Activated CD8-positive, alpha-beta memory T cell treated with anti-CD3 and anti-CD28 coated beads for 4 hours (primary cell): ENCODE measurements around the gene LRRFIP2.
"Not testable (repeated sequence)": the region's sequence is repeated elsewhere in the genome, so short reads cannot be mapped to it uniquely, and the experiment has no call there.

Experiments used
- DNase-seq, 2 donors: peaks; one replicate each; pipeline ENCODE4 v3.0.0-alpha.2; 2020; ENCODE audit warnings: low read depth in 2 of 2

Gene LRRFIP2

DNA sequence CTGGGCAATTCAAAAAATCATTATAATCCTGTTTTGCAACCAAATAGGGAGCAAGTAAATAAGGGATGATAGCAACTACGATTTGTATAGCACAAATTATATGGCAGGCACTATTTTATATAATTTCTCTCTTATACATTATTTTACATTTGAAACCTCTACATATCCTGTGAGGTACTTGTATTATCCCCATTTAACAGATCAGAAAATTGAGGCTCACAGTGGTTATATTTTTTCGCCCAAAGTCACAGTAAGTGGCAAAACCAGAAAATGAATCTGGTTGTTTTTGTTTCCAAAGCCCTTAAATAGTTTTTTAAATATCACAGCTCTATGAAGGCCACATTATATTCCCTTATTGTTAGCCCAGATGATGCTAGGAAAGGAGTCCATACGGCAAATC lies 106.8 kb downstream of the LRRFIP2 start:
- no peak for DNase-seq

DNA sequence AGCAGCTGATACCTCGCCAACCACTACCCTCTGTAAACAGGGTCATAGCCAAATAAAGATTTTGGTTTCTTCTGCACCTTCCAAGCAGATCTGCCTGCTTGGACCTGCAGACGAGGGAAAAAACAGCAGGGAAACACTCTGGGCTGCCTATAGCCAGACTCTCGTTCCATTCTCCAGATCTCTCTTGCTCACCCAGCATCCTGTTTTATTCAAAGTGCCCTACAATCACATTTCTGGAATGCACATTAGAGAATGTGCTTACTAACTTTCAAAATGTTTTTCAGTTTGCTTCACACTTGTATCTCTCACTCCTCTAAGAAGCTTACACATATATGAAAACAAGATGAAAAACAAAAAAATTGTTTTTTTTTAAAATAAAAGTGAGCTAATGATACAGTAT lies 109.6 kb downstream of the LRRFIP2 start:
- DNase-seq: no peak

DNA sequence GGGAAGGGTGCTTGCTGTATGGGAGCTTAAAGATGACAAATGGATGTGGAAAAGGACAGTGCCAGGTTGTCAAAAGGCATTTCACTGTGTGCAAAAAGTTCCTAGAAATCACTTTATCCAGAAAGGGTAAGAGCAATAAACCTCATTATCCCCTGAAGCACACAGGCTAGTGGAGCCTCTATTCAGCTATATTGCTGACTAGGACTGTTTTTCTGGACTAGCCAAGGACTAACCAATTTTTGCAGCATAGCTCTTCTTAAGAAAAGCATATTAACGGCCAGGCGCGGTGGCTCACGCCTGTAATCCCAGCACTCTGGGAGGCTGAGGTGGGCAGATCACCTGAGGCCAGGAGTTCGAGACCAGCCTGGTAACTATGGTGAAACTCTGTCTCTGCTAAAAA lies 116.3 kb downstream of the LRRFIP2 start:
- no peak for DNase-seq

- no peak for DNase-seq
Measured at GRCh38 chr3:37056826-37057225, 117.6 kb downstream of the LRRFIP2 start.

DNA sequence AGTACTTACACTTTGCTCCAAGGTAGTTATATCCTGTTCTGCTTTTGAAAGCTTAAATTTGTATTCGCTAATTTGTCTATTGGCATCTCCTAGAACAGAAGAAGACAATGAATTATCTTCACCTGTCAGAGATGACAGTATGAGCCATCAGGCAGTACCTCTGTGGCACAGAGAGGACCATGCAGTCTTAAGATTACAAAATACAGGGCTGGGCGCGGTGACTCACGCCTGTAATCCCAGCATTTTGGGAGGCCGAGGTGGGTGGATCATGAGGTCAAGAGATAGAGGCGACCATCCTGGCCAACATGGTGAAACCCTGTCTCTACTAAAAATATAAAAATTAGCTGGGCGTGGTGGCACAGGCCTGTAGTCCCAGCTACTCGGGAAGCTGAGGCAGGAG lies 119.3 kb downstream of the LRRFIP2 start:
- DNase-seq: not testable (repeated sequence)

DNA sequence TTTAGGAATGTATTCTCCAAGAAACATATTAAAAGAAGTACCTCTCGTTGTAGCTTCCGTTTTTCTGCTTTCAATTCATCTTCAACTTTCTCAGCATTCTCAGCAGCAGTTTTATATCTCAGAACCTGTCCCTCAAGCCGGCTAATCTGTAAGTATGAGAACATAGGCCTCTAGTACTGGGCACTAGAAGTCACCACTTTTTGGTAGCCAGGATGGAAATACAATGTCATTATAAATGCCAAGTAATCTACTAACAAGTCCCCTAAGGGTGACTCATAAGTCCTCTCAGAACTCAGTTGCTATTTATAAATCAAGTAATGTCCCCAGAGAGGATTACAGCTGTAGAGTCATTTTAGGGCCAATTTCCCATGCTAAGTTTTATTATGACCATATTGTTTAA lies 120.0 kb downstream of the LRRFIP2 start:
- no peak for DNase-seq

GRCh38 chr3:37053753-37054152 lies 120.6 kb downstream of the LRRFIP2 start:
- no peak for DNase-seq

- DNase-seq: no peak
Measured at GRCh38 chr3:37053337-37053736, 121.0 kb downstream of the LRRFIP2 start.

- no peak for DNase-seq
Measured at GRCh38 chr3:37052860-37053259, 121.5 kb downstream of the LRRFIP2 start.

GRCh38 chr3:37050282-37050681 lies 124.1 kb downstream of the LRRFIP2 start:
- DNase-seq: no peak

DNA sequence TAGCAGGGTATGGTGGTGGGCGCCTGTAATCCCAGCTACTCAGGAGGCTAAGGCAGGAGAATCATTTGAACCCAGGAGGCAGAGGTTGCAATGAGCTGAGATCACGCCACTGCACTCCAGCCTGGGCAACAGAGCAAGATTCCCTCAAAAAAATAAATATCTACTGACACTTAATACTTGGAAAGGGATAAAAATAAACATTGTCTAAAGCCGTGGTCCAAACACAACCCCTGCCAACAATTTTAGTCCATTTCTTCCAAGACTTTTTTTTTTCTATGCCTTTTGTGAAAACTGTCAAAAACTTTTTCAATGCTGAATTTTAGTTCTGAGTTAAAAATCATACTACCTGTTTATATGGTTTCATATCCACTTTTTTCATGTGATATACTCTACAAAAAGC lies 131.7 kb downstream of the LRRFIP2 start:
- not testable (repeated sequence) for DNase-seq

GRCh38 chr3:37041546-37042195 lies 132.7 kb downstream of the LRRFIP2 start:
- no peak for DNase-seq

GRCh38 chr3:37040231-37040630 lies 134.2 kb downstream of the LRRFIP2 start:
- no peak for DNase-seq

- DNase-seq: no peak
Measured at GRCh38 chr3:37039161-37039846, 135.1 kb downstream of the LRRFIP2 start.

- DNase-seq: no peak
Measured at GRCh38 chr3:37037352-37037751, 137.0 kb downstream of the LRRFIP2 start.

- DNase-seq: no peak
Measured at GRCh38 chr3:37032961-37033360, 141.4 kb downstream of the LRRFIP2 start.

- no peak for DNase-seq
Measured at GRCh38 chr3:37031096-37031682, 143.2 kb downstream of the LRRFIP2 start.

DNA sequence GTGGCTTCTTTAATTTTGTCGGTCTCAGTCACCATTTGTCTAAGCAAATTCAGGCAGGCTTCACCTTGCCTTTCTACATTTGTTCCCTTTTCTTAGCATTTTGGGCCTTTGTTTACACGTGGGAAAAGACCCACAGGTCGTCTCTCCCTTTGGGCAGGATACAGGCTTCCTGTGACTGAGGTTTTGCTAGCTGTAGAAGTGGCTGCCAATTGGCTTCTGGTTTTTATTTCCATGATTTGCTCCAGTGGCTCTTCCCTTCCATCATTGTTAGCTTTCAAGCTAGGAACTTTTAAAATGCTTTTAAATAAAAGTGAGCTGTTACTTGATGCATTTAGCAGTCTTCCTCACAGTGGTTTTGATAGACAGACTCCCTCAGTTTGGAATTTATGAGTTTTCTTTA lies 143.8 kb downstream of the LRRFIP2 start:
- no peak for DNase-seq

GRCh38 chr3:37029516-37030163 lies 144.7 kb downstream of the LRRFIP2 start:
- DNase-seq: no peak

DNA sequence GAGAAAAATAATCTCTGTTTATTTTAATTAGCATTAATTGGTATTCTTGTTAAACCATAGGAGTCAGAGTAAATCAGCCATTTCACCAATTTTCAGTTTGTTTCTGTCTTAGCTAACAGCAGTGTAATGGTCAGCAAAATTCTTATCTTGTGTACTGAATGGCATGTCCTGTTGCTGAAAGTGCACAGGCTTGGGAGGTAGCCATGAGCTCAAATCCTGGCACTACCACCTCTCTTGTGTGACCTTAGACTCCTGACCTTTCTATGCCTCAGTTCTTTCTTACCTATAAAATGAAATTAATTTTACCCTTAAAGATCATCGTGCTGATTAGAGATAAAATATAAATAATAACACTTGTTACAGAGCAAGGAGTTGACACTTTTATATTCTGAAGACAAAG lies 145.3 kb downstream of the LRRFIP2 start:
- no peak for DNase-seq

DNA sequence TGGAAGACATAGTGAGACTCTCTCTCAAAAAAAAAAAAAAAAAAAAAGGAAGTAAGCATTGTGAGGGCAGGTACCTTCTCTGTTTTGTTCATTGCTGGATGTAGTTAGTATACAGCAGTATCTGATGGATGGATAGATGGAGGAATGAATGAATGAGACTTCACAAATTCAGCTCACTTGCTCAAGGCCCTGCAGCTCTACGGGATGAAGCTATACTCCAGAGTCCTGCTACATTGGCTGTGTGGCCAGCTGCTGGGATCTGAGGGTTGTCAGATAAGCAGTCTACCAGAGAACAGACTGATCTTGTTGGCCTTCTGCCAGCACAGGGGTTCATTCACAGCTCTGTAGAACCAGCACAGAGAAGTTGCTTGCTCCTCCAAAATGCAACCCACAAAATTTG lies 146.1 kb downstream of the LRRFIP2 start:
- DNase-seq: no peak

DNA sequence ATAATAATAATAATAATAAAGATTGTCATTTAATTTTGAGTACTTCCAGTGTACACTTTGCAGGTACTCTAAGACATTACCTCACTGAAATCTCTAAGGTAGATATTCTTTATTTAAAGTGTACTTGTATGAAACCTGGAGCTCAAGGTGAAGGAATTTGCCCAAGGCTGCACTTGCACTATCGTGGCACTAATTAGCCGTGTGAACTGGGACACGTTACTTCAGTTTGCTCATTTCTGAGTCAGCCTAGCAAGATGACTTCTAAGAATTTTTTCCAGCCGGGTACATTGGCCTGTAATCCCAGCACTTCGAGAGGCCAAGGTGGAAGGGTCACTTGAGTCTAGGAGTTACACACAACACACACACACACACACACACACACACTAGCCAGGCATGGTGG lies 147.5 kb downstream of the LRRFIP2 start:
- no peak for DNase-seq
